ENCODE results near the gene UTF1.

DNA sequence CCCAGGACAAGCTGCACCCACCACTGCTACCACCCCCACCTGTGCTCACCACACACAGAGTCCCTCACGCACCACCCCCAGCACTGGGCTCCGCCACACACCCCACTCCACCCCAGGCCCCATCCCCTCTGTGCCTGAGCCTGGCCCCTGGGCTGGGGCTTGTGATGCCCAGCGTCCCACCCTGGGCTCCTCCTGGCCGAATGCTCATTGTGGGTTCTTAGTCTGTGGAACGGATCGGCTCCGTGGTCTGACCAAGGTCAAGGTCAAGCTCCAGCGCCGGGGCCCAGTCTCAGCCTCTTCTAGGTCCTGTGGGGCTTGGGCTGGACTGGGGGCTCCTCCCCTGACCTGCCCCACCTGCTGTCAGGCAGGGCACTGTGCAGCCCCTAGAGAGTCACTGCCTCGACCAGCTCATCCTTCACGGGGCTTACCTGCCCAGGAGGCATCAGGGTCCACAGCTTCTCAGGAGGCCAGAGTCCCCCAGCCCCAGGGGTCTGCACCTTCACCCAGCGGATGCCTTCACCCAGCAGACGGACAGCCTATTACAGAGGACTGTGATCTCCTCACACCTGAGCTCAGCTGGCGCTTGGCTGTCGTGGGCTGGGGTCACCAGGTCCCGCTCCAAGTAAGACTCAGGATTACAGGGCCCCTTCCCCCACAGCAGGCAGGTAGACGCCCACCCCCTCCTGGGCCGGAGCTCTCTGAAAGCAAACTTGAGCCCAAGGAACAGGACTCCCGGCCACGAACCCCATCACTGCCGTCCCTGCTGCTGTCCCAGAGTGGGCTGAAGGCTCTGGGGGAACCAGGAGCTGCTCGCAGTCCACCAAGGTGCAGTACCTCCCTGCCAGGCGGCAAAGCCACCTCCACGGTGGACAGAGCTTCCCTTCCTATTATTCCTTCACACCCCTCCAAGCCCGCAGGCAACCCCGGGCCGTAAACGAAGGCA is 15.3 kb upstream of the UTF1 start:
- TF ChIP-seq, protein P1, sequence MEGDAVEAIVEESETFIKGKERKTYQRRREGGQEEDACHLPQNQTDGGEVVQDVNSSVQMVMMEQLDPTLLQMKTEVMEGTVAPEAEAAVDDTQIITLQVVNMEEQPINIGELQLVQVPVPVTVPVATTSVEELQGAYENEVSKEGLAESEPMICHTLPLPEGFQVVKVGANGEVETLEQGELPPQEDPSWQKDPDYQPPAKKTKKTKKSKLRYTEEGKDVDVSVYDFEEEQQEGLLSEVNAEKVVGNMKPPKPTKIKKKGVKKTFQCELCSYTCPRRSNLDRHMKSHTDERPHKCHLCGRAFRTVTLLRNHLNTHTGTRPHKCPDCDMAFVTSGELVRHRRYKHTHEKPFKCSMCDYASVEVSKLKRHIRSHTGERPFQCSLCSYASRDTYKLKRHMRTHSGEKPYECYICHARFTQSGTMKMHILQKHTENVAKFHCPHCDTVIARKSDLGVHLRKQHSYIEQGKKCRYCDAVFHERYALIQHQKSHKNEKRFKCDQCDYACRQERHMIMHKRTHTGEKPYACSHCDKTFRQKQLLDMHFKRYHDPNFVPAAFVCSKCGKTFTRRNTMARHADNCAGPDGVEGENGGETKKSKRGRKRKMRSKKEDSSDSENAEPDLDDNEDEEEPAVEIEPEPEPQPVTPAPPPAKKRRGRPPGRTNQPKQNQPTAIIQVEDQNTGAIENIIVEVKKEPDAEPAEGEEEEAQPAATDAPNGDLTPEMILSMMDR (IDR thresholded peaks at IDR 0.05) = no peak
- no peak for TF ChIP-seq POLR2A (IDR thresholded peaks at IDR 0.05)
